HL-60/S4 treated with phorbol 12-myristate 13-acetate at 8.2 ng/mL for 4 days and 3 days (cell line): ENCODE data around the gene L3MBTL2.
"Not testable (repeated sequence)": the region's sequence is repeated elsewhere in the genome, so short reads cannot be mapped to it uniquely, and the experiment has no call there.

Source experiments
- in situ Hi-C: fragments of 300-500 bp; cut with MboI; formaldehyde crosslinking; loops from 2 replicates; pipeline ENCODE4 v1.15.0; 2022; ENCODE audit warnings: low sequenced_read_pairs

Gene L3MBTL2

GRCh38 chr22:41204992-41205900 lies at the start of gene L3MBTL2:
TSS of gene L3MBTL2 (plus strand) at chr22:41205312. CDS start at chr22:41205363, 51 bp downstream.
- in situ Hi-C loops, result no loop called here

- in situ Hi-C loops, result loop anchor here (25.0 kb wide), 1 partner anchor 480 kb away; no protein-coding TSS in a partner anchor
These were observed 48.0 kb upstream of the L3MBTL2 start for GRCh38 chr22:41157083-41157482.

- in situ Hi-C loops, result loop anchor here (25.0 kb wide), 1 partner anchor 468 kb away; no protein-coding TSS in a partner anchor
These were observed 36.0 kb upstream of the L3MBTL2 start for GRCh38 chr22:41169157-41169556.

DNA sequence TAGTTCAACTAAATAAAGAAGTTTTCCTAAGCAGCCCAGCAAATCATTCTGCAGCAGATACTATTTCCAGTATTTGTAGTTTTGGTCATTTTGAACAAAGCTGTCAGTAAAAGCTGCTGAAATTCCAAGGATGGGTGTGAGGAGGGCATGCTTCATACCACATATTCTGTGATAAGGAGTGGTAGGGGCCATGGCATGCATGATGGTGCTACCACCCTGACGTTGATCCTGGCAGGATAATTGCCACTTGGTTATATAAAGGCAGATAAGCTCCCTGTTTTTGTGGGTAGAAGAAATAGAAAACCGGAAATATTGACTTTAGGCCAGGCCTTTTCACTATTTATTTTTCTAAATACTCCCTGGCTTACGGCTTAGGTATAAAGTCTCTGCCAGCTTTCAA lies 33.1 kb upstream of the L3MBTL2 start:
- in situ Hi-C loops, result loop anchor here (25.0 kb wide), 1 partner anchor 465 kb away; no protein-coding TSS in a partner anchor

DNA sequence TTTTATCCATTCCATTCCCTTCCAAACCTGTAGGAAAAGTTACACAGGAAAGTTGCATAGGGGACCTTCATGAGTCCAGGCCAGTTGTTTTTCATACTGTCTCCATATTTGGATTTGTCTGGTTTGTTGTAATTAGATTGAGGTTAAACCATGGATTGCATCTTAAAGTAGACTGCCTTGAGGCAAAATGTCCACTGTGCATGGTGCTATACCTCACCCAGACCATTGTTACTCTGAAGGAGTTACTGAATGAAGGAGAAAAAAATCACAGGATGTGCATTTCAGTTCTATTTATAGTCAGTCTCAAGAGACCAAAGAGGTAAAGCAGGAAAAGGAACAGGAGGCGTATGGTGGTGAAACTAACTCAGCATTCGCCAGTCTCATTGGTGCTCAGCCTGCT lies 29.6 kb upstream of the L3MBTL2 start:
- in situ Hi-C loops, result no loop called here

DNA sequence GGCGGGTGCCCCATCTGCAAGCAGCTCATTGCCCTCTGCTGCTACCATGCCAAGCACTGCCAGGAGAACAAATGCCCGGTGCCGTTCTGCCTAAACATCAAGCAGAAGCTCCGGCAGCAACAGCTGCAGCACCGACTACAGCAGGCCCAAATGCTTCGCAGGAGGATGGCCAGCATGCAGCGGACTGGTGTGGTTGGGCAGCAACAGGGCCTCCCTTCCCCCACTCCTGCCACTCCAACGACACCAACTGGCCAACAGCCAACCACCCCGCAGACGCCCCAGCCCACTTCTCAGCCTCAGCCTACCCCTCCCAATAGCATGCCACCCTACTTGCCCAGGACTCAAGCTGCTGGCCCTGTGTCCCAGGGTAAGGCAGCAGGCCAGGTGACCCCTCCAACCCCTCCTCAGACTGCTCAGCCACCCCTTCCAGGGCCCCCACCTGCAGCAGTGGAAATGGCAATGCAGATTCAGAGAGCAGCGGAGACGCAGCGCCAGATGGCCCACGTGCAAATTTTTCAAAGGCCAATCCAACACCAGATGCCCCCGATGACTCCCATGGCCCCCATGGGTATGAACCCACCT lies 28.0 kb upstream of the L3MBTL2 start:
- in situ Hi-C loops, result no loop called here

GRCh38 chr22:41177622-41178424 lies 27.3 kb upstream of the L3MBTL2 start:
- in situ Hi-C loops, result no loop called here

- in situ Hi-C loops, result no loop called here
These were observed 26.6 kb upstream of the L3MBTL2 start for GRCh38 chr22:41178425-41178975.

- in situ Hi-C loops, result not testable (repeated sequence)
These were observed 24.8 kb upstream of the L3MBTL2 start for GRCh38 chr22:41180362-41180761.

- in situ Hi-C loops, result no loop called here
These were observed 24.2 kb upstream of the L3MBTL2 start for GRCh38 chr22:41180926-41181325.

GRCh38 chr22:41181349-41182241 lies 23.5 kb upstream of the L3MBTL2 start:
- in situ Hi-C loops, result no loop called here

DNA sequence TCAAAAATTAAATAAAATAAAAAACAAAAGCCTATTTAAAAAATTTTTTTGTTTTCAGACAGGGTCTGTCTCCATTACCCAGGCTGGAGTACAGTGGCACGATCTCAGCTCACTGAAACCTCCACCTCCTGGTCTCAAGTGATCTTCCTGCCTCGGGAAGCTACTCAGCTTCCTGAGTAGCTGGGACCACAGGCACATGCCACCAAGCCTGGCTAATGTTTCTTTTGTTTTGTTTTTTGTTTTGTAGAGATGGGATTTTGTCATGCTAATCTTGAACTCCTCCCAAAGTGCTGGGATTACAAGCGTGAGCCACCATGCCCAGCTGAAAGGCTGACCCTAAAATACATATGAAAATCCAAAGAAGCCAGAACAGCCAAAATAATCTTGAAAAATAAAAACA lies 20.4 kb upstream of the L3MBTL2 start:
- in situ Hi-C loops, result no loop called here

DNA sequence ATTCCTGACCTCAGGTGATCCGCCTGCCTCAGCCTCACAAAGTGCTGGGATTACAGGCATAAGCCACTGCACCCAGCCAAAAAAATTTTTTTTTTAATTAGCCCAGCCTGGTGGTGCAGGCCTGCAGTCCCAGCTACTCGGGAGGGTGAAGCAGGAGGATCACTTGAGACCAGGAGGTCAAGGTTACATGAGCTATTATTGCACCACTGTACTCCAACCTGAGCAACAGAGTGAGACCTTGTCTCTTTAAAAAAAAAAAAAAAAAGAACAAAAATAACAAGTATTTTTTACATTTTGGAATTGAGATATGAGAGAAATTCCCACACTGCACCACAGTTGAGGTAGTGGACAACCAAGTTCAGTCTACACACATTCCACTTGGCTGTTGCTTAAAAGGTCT lies 13.6 kb upstream of the L3MBTL2 start:
- in situ Hi-C loops, result no loop called here

DNA sequence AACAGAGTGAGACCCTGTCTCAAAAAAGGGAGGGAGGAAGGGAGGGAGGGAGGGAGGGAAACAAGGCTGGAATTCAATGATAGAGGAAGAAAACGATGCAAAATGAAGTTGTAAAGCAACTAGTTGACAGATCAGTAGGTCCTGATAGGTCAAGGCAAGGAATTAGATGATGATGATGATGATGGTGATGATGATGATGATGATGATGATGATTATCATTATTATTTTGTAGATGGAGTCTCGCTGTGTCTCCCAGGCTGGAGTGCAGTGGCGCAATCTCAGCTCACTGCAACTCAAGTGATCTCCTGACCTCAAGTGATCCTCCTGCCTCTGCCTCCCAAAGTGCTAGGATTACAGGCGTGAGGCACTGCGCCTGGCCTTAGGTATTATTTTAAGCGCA lies 11.3 kb upstream of the L3MBTL2 start:
- in situ Hi-C loops, result no loop called here

- in situ Hi-C loops, result no loop called here
These were observed 7.8 kb upstream of the L3MBTL2 start for GRCh38 chr22:41197038-41197972.

GRCh38 chr22:41198027-41198580 lies 7.0 kb upstream of the L3MBTL2 start:
- in situ Hi-C loops, result no loop called here

GRCh38 chr22:41201141-41201540 lies 4.0 kb upstream of the L3MBTL2 start:
- in situ Hi-C loops, result no loop called here

DNA sequence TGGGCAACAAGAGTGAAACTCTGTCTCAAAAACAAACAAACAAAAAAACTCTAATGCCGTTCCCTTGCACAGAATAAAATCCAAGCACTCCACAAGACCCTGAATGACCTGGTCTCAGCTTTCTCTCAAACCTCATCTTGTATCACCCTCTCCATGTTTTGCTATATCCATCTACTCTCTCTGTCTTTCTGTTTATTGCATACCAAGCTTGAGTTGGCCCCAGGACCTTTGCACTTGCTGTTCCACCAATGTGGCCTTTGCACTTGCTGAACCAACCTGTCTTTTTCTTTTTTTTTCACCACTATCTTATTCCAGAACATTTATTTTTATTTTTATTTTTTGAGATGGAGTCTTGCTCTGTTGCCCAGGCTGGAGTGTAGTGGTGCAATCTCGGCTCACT lies 2.0 kb upstream of the L3MBTL2 start:
- in situ Hi-C loops, result no loop called here

DNA sequence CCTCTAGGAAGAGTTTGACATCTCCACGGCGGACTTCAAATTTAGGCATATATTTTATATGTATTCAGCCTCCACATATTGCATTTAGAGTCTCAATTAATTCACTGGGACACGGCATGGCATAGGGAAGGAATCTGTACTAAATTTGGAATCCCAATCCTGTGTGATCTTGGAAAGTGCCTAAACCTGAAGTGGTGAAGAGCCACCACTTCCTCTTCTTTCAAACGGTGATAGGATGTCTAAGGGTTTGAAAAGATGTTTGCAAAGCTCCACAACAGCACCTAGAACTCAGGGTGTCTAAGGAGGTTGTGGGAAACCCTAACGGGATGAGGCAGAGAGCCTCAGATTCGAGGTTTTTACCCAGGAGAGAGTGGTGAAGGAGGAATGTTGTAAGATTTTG lies 1.0 kb upstream of the L3MBTL2 start:
- in situ Hi-C loops, result no loop called here
